Suppressor macrophage (primary cell): ENCODE results near the gene SH3D21.

ENCODE experiments used
- DNase-seq, 4 experiments: peaks; one replicate each; pipeline ENCODE4 v3.0.0-alpha.2; 2020 to 2022

Gene SH3D21

DNA sequence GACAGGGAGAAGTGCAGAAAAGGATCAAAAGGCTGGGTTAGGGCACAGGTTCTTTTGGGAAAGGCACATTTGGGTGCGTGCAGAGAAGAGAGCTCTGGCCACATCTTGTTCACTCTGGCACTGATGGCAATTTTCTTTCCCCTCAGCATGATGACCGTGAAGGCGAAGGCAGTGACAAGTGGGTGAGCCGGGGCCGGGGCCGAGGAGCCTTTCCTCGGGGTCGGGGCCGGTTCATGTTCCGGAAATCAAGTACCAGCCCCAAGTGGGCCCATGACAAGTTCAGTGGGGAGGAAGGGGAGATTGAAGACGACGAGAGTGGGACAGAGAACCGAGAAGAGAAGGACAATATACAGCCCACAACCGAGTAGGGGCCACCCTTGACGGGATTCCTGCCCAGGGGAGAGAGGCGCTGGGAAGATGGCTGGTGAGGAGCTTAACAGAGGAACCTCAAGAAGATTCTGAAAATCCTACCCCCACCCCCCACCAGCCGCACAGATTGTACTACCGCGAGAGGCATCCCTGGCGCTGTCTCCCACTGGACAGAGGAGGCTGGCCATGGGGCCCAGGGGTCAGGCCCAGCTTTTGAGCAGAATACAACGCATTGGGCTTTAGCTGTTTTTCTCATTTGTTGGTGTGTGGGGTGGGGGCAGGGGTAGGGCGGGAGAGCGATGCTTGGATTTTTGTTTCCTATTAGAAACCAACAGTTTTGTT, 2.4 kb upstream of the SH3D21 start:
- DNase-seq, result no peak

DNA sequence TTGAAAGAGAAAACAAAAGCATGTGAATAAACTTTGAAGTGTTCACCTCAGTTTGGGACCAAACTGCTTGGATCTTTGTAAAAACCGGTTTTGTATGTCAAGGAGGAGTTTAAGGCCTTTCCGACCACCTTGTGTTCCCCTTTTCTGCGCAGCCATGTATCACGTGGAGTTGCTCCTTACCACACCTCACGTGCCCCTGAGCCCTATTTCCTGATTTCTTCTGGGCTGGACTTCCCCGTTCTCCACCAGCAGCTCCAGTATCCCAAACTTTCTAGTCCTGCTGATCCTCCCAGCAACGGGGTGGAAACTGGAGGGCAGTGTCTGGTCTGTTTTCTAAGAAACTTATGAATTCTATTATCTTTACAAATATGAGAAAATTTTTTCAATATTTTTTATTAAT, 1.6 kb upstream of the SH3D21 start:
- DNase-seq, result peak; percentile 80 to 91 (median 90)

DNA sequence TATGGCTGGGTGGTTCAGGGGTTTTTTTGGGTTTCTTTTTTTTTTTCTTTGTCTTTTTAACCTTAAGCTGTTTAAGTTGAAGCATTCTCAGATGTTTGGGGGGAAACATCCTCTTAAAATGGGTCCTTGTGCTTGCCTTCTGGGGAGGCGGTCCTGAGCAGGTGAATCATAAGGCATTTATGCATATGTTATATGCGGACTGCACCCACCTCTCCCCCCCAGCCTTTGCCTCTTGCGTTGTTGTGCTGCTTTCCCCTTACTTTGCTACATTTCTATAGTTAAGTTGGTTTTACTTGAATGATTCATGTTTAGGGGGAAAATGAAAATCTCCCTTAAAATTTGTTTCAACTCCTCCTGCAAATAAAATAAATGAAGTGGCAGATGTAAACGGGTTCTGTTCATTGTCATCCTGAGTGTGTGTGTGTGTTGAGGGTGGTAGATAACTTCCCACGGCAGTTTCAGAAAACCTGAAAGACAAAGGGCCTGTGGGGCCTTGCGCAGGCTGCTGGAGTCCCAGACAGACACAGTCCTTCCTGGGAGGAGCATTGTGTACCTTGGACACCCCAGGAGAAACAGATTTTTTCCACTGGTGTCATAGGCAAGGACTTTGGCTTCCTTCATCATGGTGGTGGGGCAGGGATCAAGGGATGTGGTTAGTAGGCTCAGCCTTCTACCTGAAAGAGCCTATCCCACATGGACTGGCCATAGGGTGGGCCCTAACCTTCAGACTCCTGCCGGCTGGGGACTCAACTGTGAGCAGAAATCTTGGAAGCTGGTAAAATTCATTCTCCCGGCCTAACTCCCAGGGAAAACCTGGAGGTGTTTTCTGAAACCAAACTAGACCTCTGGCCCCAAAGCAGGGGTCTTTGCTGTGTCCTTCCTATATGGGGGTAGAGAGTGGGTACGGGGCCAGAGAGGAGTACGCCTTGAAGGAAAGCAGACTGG, 926 bp upstream of the SH3D21 start:
- no peak for DNase-seq

DNA sequence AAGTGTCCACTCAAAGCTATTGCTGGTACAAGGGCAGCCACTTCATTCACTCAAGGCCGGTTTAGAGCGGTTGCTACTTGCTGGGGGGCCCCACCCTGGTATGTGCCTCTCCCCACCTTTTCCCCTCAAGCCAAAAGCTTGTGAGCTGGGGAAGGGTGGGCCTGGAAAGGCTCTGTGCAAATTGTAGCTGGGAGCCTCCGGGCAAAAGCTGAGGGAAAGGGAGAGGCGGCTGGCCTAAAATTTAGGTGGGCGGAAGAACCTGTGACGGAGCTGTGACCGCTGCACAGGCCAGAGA, 306 bp upstream of the SH3D21 start:
- no peak for DNase-seq

DNA sequence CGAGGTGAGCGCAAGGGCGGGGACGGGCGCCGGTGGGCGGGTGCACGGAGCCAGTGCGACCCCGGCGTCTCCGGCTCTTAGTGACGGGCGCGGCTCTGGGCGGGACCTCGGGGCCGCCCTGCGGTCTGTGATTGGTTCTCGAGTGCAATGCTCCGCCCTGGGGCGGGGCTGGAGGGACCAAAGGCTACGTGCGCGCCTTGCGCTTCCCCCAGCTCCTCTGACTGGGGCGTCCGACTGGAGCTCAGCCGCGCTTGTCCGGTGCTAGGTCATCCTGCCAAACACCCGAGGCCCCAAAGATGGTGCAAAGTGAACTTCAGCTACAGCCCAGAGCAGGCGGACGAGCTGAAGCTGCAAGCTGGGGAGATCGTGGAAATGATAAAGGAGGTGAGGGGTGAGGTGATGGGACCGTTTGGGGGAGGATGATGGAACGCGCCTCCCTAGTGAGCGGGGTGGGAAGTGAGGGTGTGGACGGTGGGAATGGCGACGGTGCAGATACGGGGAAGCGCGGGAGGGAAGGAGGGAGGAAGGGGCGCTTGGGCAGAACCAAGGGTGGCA, 811 bp downstream of the SH3D21 start:
- peak; percentile 93 to 97 (median 96) for DNase-seq

DNA sequence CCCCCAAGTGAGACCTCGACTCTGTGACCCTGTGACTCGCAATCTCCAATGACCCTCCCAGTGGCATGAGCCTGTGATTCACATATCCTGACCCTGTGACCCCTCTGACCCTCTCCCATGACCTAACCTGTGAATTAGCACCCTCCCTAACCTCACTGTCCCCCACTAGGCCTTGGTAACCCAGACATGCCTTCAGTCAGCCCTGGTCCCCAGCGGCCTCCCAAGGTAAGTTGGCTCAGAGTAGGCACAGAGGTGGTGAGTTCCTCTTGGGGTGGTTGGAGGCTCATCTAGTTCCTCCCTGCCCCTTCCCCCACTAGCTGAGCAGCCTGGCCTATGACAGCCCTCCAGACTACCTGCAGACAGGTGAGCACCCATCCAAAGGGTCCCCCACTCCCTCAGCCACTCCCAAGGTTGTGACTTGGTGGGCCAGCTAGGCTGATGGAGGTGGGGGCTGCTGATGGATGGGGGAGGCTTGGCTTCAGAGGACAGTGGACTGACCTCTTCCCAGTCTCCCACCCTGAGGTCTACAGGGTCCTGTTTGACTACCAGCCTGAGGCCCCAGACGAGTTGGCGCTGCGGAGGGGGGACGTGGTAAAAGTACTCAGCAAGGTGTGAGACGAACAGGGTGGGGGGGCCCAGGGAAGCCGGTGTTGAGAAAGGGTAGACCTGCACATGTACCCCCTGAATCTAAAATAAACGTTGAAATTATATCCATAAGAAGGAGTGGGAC, 1.6 kb downstream of the SH3D21 start:
- DNase-seq, result no peak

DNA sequence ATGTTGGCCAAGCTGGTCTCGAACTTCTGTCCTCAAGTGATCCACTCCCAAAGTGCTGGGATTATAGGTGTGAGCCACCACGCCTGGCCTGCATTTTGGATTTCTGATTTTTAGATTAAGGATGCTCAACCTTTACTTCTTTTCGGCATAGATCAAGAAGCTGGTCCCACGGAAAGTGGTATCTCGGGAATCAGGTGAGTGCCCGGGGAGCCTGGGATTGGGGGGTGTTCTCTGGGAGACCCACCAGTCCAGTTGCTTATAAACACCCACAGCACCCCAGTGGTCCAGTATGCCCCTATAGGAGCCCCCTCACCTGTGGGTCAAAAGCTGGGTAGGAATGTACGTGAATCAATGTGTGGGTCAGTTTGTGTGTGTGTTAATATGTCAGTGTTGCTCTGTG, 3.2 kb downstream of the SH3D21 start:
- DNase-seq, result no peak

DNA sequence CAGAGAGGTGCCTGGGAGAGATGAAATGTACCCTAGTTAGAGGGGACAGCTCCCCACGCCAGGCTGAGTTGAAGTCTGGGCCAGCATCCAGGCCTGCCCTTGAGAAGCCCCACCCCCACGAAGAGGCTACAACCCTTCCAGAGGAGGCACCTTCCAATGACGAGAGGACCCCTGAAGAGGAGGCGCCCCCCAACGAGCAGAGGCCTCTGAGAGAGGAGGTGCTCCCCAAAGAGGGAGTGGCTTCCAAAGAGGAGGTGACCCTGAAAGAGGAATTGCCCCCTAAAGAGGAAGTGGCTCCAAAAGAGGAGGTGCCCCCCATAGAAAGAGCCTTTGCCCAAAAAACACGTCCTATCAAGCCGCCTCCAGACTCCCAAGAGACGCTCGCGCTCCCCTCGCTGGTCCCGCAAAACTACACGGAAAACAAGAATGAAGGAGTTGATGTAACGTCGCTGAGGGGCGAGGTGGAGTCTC, 14.2 kb downstream of the SH3D21 start:
- DNase-seq, result peak in 3 of 4 experiments; percentile 35 to 52 (median 47)

DNA sequence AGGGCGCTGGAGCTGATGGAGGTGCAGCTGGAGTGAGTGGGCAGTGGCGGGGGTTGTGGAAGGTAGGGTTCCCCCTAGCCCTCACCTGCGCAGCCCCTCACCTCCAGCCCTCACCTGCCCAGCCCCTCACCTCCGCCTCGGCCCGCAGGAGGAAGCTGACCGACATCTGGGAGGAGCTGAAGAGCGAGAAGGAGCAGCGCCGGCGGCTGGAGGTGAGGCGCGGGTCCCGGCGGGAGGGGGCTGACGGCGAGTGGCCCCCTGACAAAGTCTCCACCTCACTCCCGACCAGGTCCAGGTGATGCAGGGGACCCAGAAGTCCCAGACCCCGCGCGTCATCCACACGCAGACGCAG, 14.6 kb downstream of the SH3D21 start:
- DNase-seq, result no peak

DNA sequence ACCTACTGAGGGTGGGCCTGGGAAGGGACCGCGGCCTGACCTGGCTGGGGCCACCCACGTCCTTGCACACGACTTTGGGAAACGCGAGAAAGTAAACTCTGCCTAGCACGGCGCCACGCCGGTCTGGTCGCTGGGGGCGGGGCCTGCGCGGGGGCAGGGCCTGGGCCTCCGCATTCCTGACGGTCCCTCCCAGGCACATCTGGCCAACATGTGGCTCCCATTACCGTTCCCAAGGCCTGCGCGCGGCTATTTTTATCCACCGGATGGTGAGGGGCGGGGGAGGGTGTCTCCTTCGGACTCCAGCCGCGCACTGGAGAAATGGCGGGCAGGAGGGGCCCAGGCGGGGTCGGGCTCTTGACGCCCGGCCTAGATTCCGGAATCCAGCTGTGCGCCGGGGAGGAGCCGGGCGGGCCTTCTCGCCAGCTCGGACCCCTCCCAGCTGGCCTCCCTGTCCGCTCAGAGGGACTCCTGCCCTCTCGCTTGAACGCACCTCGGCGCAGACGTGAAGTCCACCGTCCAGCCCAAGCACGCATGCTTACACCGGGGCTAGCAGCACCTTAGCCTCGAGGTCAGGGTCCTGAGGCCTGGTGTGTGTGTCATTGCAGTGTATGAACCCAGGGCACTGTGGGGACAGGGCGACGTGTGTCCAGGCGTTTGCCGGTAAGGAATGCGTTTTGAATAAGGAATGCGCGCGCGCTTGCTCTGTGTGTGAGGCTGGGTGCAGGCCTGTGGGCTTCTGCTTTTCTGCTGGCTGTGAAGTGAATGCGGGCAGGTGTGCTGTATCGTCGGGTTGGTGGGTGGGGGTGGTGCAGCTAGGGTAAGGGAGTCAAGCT, 15.2 kb downstream of the SH3D21 start:
- peak; percentile 29 to 66 (median 46) for DNase-seq

DNA sequence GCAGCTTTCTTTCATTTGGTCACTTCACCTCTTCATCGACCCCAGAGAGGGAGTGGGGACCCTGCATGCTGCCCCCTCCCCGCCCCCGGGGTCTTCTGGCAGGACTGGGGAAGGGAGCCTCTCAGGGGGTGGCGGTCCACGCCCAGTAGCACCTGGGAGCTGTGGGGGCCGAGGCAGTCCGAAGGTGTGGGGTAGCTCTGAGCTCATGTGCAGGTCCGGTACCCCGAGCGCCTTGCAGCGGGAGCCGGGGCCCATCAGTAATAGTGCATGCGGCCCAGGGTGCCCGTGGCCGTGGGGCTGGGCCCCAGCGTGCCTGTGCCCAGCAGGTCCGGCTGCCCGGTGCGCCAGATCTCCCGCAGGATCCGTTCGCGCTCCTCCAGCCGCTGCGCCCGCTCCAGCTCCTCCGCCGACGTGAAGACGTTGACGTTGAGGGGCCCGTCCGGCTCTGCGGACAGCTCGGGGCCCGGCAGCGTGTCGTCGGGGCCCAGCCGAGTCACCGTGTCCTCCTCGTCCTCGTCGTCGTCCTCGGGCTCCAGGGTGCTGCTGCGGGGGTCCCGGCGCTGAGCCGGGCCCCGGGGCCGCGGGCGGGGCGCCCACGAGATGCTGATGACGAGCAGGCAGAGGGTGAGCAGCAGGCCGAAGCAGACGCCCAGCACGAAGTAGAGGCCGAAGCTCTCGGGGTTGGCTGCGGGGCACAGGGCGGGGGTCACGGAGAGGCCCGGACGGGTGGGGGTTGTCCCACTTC, 16.0 kb downstream of the SH3D21 start:
- no peak for DNase-seq

DNA sequence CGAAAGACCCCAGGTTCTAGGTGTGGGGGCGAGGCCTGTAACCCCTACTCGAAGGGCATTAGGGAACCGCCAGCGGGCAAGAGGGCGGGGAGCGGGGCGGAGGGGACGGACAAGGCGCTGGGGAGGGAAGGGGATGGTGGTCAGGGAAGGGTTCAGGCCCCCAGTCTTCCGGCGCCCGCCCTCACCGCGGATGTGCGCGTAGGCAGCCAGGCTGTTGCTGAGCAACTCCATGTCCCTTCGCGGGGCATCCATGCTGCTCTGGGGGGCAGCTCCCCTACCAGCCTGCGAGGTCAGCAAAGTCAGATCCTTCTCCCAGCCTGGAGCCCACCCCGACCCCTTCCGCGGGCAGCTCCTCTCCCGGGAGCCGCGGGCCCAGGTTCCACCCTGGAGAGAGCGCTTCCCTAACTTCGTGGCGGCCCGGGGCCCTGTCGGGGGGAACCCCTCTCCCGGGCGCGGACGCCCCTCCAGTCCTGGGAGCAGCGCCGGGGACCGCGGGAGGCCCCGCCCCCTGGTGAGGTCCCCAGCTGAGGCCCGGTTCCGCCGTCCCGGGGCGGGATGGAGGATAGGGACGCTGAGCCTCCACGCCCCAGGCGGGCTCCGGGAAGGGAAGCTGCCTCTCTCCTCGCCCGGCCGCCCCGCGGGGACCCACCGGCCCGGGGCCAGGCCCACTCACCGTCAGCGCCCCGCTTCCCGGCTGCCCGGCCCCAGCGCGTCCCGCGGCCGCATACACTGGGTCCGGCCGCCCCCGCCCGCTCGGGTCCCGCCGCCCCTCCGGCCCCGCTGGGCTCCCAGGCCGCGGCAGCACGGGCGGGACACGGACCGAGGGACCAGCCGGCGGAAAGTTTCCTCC, 16.8 kb downstream of the SH3D21 start:
- DNase-seq, result peak in 3 of 4 experiments; percentile 43 to 65 (median 55)

DNA sequence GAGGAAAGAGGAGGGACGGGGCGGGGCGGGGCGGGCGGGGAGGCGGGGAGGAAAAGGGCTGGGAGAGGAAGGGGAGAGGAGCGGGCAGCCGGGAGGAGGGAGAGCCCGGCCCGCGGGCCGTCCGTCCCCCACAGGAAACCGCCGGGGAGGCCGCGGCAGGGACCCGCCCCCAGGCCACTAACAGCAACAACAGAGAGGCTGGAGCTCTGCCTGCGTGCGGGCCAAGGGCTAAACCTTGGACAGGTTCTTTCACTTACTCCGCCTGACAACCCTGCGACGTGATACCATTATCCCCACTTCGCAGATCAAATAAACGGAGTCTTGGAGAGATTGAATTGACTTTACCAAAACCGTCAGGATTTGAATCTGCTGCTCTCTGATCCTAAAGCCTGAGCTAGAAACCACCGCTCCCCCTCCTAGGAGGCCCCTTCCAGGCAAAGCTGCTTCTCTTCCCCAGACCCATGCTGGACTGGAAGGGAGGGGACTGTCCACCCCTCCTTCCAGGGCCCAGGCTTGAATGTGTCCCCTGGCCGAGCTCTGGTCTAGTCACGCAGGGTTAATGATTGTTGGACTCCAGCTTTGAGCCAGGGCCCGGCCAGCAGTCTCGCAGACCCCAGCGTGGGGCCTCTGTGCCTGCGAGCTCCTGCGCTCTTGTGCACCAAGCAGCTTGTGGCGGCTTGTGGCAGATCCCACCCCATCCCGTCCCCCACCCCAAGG, 17.6 kb downstream of the SH3D21 start, which contains the start of gene EVA1B:
Gene EVA1B, minus strand, starts transcription at position 10 of the 717 bp plus-strand sequence. CDS start 608 bp downstream, outside the sequence.
- DNase-seq, result peak; percentile 45 to 81 (median 66)

DNA sequence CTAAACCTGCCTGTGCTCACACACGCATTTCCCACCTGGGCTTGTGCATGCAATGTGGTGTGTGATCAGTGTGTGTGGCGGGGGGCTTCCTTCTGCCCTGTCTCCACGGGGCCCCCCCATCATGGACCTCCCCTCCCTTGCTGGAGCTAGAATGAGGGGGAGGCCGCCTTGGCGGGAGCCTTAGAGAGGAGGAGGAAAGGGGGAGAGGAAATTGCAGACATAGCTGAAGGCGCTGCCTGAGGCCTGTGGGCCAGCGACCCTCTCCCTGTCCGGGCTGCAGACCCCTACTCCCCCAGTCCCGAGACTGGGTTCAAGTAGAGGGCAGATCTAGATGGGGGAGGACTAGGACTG, 18.2 kb downstream of the SH3D21 start:
- no peak for DNase-seq

DNA sequence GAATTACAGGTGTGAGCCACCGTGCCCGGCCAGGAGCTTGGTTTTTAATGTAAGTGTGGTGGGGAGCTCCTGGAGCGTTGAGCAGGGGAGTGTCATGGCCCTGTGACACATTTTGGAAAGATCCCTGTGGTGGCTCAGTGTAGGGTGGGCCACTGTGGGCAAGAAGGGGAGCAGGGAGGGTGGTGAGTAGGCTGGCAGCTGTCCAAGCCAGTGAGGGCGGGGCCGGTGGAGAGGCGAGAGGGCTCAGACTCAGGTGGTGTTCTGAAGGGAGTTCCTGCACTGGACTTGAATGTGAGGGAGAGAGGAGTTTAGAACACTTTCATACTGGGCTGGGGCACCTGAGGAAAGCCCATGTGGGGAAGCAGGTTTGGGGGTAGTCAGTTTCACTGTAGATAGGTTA, 20.3 kb downstream of the SH3D21 start:
- DNase-seq, result no peak

DNA sequence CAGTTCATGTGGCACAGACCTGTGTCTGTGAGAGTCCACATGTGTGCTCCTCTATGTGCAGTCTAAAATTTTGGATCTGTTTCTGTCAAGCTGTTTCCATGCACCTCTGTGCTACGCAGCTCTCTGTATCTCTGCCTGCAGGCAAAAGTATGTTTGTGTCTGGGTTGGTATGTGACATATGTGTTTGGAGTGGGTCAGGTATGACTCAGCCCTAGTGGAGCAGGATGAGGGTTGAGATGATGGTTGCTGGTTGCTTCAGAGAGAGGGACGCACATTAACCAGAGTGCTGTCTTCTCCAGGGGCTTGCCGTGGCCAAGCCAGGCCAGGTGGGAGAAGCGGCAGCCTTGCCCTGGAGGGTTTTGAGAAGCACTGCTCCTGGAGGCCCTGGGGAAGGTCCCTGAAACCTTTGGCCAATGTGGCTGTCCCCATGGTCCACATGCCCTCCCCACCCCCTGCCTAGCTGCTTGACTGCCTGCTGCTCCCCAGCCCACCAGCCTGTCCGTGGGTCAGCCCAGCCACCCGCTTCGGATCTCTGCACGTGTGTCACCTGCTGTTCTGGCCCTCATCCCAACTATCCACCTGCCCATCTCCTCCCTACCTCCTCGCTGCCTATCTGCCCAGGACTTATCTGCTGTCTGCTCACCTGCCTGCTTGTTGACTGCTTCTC, 21.4 kb downstream of the SH3D21 start:
- no peak for DNase-seq

DNA sequence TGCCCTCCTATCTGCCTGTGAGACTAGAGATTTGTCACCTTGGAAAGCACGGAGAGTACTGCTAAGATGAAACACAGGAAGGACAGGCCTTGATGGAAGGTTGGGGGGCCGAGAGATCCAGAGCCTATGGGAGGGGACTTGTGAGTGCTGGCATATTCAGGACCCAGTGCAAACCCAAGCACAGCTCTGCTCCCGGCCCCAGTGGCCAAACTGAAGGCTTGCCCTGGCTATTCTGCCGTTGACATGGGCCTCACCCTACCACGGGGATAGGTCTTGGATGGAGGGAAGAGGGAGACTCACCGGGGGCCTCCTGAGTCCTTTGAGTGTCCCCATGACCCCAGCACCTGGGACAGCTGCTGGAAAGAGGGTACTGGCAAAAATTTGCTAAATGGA, 21.9 kb downstream of the SH3D21 start:
- no peak for DNase-seq

DNA sequence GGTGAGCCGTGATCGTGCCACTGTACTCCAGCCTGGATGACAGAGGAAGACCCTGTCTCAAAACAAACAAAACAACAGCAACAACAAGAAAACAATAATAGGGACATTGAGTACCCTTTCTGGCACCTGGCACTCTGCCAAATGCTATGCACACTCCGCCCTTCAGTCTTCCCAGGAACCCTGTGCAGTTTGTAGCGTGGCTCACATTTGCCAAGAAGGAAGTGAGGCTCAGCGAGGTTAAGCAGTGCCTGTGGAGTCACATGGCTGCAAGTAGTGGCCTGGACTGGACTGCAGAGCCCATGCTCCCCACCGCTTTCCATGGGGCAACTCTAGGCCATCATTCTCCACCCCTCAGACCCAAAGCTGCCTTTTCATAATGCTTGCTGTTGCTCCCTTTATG, 22.5 kb downstream of the SH3D21 start:
- peak; percentile 74 to 88 (median 84) for DNase-seq

DNA sequence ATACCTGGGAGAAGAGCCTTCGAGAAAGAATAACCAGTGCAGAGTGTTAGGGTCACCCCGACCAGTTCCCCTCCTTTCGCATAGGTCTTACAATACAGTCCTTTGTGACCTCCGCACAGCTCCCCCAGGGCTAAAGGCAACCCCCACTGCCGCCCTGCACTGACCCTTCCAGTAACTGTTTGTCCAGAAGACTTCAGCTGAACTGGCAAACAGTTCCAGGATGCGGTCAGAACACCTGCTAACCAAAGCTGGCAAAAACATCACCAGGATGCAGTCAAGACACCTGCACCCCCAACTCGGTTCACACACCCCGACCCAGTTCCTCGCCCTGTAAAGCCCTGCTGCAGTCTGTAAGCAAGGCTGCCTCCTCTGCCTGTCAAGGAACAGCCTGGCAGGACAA, 23.6 kb downstream of the SH3D21 start:
- DNase-seq, result no peak
